NCI-H748 (cell line): ENCODE results near the gene NUDT3.
"Not testable (repeated sequence)": the region's sequence is repeated elsewhere in the genome, so short reads cannot be mapped to it uniquely, and the experiment has no call there.

Experiments
- DNase-seq: peaks from one replicate; lab custom pipeline; 2025; ENCODE audit not compliant: unreplicated experiment; lab: John Stamatoyannopoulos, UW

Gene NUDT3

GRCh38 chr6:34393191-34393965 lies 909 bp upstream of the NUDT3 start:
- DNase-seq, result peak; percentile 88

- DNase-seq, result peak; percentile 82
These were observed 528 bp downstream of the NUDT3 start for GRCh38 chr6:34391786-34392496.

- DNase-seq, result no peak
These were observed 1.0 kb downstream of the NUDT3 start for GRCh38 chr6:34391473-34391785.

GRCh38 chr6:34390531-34391472 lies 1.7 kb downstream of the NUDT3 start:
- peak; percentile 47 for DNase-seq

GRCh38 chr6:34389034-34389433 lies 3.4 kb downstream of the NUDT3 start:
- no peak for DNase-seq

GRCh38 chr6:34388421-34388820 lies 4.0 kb downstream of the NUDT3 start:
- DNase-seq, result no peak

GRCh38 chr6:34386316-34387137 lies 5.9 kb downstream of the NUDT3 start:
- DNase-seq, result no peak

GRCh38 chr6:34385793-34386195 lies 6.7 kb downstream of the NUDT3 start:
- DNase-seq, result no peak

- DNase-seq, result no peak
These were observed 7.9 kb downstream of the NUDT3 start for GRCh38 chr6:34384321-34385153.

- no peak for DNase-seq
These were observed 8.7 kb downstream of the NUDT3 start for GRCh38 chr6:34383656-34384320.

- DNase-seq, result no peak
These were observed 9.3 kb downstream of the NUDT3 start for GRCh38 chr6:34383161-34383631.

- DNase-seq, result no peak
These were observed 11.4 kb downstream of the NUDT3 start for GRCh38 chr6:34381081-34381480.

GRCh38 chr6:34378470-34378869 lies 14.0 kb downstream of the NUDT3 start:
- no peak for DNase-seq

GRCh38 chr6:34377984-34378383 lies 14.5 kb downstream of the NUDT3 start:
- DNase-seq, result no peak

- DNase-seq, result not testable (repeated sequence)
These were observed 14.9 kb downstream of the NUDT3 start for GRCh38 chr6:34377571-34377970.

GRCh38 chr6:34375833-34376232 lies 16.6 kb downstream of the NUDT3 start:
- DNase-seq, result no peak

GRCh38 chr6:34374508-34374907 lies 18.0 kb downstream of the NUDT3 start:
- no peak for DNase-seq

GRCh38 chr6:34374069-34374468 lies 18.4 kb downstream of the NUDT3 start:
- DNase-seq, result no peak

GRCh38 chr6:34373511-34373910 lies 19.0 kb downstream of the NUDT3 start:
- DNase-seq, result no peak
